ENCODE results near the gene BIRC6. TPM values are rescaled to one million over a fixed set of nuclear protein-coding genes. Genes with fewer than 3 reads are reported as not detected.
"Not testable (repeated sequence)": the region's sequence is repeated elsewhere in the genome, so short reads cannot be mapped to it uniquely, and the experiment has no call there.

BIRC6 gene
- total RNA-seq, 1 donor from 2014 or later: 39.9 TPM

DNA sequence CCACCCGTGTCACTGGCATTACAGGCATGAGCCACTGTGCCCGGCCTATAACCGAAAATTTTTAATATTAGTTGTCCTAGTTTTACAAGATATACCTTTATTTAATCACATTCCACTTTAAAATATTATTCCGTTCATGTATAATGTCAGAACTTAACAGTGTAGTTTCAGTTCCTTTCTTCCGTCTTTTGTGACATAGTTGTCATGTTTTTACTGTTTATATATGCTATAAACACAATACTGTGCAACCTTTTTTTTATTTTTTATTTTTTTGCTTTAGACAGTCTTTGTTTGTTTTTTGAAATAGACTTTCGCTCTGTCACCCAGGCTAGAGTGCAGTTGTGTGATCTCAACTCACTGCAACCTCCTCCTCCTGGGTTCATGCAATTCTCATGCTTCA, 141.5 kb downstream of the BIRC6 start:
- ATAC-seq: no peak
- no peak for DNase-seq (ENCODE audit: low spot score)

GRCh38 chr2:32502941-32503340, 146.1 kb downstream of the BIRC6 start:
- DNase-seq (ENCODE audit: low spot score): no peak
- ATAC-seq: no peak

GRCh38 chr2:32504877-32505478, 148.2 kb downstream of the BIRC6 start:
- no peak for DNase-seq (ENCODE audit: low spot score)
- no peak for ATAC-seq

- ATAC-seq (no peak), DNase-seq (ENCODE audit: low spot score) (no peak)
These were observed 149.6 kb downstream of the BIRC6 start for GRCh38 chr2:32506446-32506845.

DNA sequence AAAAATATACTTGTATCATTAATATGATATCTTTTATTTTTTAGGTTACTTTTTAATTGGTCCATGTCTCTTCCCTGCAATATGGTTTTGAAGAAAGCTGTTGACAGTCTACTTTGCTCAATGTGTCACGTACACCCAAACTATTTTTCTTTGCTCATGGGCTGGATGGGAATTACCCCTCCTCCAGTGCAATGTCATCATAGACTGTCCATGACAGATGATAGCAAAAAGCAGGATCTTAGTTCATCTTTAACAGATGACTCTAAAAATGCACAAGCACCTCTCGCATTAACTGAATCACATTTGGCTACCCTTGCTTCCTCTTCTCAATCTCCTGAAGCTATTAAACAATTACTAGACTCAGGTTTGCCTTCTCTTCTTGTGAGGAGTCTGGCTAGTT, 158.1 kb downstream of the BIRC6 start:
- DNase-seq (ENCODE audit: low spot score): no peak
- no peak for ATAC-seq

DNA sequence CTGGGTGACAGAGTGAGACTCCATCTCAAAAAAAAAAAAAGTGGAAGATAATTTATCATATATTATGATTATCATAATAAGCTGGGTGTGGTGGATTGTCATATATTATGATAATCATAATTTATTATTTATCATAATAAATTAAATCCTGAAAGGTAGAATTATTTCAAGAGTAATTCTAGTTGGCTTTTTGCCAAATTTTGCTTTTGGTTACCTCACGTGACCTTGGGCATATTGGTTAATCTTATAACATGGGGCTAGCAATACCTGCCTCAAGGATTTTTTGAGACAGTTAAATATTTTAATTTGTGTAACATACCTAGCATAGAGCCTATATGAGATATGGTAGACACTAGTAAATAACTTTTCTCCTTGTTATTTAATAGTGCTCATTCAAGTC, 159.7 kb downstream of the BIRC6 start:
- ATAC-seq (no peak), DNase-seq (ENCODE audit: low spot score) (no peak)

DNA sequence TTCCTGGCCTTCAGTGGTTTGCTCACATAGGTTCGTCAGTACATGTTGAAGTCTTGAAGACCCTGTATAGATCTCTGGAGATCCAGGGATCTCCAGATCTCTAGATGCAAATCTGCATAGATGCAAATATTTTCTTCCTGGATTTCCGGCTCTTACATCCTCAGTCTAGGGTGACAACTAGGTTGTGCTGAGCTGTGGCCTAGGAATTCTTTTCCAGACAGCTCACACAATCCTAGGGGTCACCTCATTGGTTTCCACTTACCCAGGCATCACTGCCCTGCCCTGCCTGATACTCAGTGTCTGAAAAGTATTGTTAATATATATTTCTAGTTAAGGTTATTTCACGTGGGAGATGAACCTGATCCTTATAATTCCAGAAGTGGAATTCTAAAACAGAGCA, 165.9 kb downstream of the BIRC6 start:
- no peak for ATAC-seq
- DNase-seq (ENCODE audit: low spot score): no peak

- ATAC-seq (no peak), DNase-seq (ENCODE audit: low spot score) (no peak)
These were observed 166.9 kb downstream of the BIRC6 start for GRCh38 chr2:32523686-32524085.

DNA sequence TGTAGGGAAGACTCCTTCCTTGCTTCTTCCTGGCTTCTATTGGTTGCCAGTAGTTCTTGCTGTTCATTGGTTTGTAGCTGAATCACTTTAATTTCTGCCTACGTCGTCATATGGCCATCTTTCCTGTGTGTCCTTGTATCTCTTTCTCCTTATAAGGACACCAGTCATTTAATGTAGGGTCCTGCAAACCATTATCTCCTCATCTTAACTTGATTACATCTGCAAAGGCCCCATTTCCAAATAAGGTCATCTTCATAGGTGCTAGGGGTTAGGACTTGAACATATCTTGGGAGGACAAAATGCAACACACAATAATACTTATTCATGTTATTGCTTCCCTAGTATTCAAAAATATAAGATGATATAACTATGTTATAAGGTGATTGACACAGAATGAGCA, 175.5 kb downstream of the BIRC6 start:
- no peak for ATAC-seq
- DNase-seq (ENCODE audit: low spot score): no peak

DNA sequence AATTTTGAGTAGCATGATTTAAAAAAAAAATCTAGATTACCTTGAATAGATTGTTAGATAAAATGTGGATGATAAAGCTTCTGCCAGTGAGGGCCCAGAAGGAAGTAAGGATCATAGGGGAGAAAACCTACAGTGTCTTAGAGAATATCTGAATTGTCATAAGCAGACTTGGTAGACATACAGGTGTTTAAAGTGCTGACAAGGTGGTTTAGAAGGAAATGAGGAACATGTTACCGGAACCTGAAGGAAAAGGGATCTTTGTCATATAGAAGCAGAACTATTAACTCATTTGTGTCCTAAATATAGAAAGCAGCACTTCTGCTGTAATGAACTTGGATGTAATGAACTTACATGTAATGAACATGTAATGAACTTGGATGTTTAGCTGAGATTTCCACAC, 176.1 kb downstream of the BIRC6 start:
- ATAC-seq (no peak), DNase-seq (ENCODE audit: low spot score) (no peak)

DNA sequence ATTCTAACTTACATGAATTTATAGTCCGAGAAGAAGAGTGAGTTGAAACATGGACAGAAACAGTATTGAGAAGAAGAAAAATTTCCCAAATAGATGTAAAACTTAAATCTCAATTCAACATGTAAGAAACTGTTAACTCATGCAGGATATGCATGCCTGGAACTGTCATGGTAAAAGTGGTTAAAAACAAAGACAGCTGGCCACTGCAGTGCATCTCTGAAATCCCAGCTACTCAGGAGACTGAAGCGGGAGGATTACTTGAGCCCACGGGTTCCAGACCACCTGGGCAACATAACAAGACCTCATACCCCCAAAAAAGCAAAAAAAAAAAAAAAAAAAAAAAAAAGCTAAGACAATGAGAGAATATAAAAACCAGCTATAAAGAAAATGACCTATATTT, 178.0 kb downstream of the BIRC6 start:
- DNase-seq (ENCODE audit: low spot score): no peak

DNA sequence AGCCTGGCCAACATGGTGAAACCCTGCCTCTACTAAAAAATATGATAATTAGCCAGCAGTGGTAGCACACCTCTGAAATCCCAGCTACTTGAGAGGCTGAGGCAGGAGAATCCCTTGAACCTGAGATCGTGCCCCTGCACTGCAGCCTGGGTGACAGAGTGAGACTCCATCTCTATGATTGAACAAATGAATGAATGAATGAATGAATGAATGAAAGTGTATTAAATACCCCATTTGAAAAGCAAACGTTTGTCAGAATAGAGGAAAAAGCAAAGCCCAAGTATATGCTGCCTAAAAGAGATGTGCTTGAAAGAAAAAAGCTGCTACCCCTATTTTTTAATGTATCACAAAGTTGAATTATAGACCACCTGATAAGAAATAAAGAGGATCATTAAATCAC, 181.9 kb downstream of the BIRC6 start:
- DNase-seq (ENCODE audit: low spot score) (no peak), ATAC-seq (no peak)

More for the DNA sequence above, 178.0 kb downstream of the BIRC6 start:
- ATAC-seq: no peak

GRCh38 chr2:32552483-32552882, 195.7 kb downstream of the BIRC6 start:
- not testable (repeated sequence) for DNase-seq (ENCODE audit: low spot score)
- peak; percentile 55 for ATAC-seq

GRCh38 chr2:32553829-32554432, 197.1 kb downstream of the BIRC6 start:
- ATAC-seq (peak; percentile 82), DNase-seq (ENCODE audit: low spot score) (no peak)

GRCh38 chr2:32558492-32558891, 201.7 kb downstream of the BIRC6 start:
- ATAC-seq: no peak
- DNase-seq (ENCODE audit: low spot score): no peak

DNA sequence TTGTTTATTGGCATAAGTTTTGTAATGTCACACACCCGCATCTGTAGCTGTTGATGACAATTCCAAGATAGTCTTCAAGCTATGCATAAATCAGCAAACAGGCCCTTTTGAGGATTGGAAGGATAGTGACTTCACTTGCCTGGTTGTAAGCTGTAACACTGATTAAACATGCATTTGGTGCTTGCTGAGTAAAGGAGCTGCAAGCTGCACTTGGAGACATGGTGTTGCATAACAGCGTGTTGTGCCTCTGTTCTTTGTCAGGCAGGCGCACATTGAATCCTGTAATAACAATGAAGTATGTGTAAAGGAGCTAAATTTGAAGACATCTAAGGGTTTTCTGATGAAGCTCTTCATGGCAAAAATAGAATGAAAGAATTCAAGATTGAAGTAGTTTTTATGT, 202.3 kb downstream of the BIRC6 start:
- DNase-seq (ENCODE audit: low spot score) (no peak), ATAC-seq (no peak)

- no peak for ATAC-seq
- DNase-seq (ENCODE audit: low spot score): no peak
These were observed 206.1 kb downstream of the BIRC6 start for GRCh38 chr2:32562906-32563305.

- DNase-seq (ENCODE audit: low spot score) (no peak), ATAC-seq (no peak)
These were observed 207.7 kb downstream of the BIRC6 start for GRCh38 chr2:32564417-32565035.

GRCh38 chr2:32565902-32566301, 209.1 kb downstream of the BIRC6 start:
- DNase-seq (ENCODE audit: low spot score) (no peak), ATAC-seq (no peak)

DNA sequence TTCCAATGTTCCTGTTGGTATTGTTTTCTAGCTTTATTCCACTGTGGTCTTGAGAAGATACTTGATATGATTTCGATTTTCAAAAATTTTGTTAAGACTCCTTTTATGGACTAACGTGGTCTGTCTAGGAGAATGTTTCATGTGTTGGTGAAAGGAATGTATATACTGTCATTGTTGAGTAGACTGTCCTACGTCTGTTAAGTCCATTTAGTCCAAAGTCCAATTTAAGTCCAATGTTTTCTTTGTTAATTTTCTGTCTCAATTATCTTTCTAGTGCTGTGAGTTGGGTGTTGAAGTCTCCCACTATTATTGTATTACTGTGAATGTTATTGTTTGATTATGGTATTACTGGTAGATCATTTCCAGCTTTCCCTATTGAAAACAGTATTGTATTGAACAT, 215.2 kb downstream of the BIRC6 start:
- DNase-seq (ENCODE audit: low spot score) (no peak), ATAC-seq (no peak)

GRCh38 chr2:32572737-32573136, 215.9 kb downstream of the BIRC6 start:
- ATAC-seq (no peak), DNase-seq (ENCODE audit: low spot score) (no peak)

DNA sequence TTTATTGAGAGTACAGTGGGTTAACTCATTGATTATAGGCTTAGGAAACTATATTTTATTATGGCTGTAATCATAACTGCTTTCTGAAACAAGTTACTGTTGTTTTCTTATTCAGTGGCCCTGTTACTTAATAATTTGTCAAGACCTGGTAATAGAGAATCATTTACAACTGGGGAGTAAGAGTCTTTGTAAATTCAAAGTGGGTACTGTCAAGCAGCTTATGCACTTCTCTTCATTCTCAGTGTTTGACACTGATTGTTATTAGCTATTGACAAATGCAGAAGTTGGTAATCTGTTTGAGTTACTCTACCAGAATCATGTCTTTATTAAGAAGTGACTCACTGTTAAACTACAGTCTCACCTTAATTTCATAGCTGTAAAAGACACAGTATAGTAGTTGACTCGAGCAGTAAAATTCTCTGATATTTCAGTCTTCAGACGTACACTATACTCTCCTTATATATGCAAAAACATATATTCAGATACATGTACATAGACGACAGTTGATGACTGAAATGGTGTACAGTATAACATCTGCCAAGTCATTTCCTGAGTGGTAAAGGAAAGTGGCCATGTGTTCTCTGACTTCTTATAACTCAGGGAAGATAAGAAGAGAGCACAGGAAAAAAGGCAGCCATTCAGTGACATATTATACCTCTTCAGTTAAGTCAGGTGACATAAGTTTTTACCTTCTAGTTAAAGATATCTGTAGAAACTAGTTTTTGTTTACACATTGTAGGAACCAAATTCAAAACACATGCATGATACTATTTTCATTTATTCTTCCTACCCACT, 235.0 kb downstream of the BIRC6 start:
- peak; percentile 27 for ATAC-seq
- DNase-seq (ENCODE audit: low spot score): no peak
